A549 (cell line): ENCODE data around the gene CCDC7.

Source experiments
- BHLHE40 ChIP-seq: IDR thresholded peaks from 2 replicates; pipeline ENCODE4 v1.6.1; 2012; ENCODE audit warnings: low read depth, low read length, inconsistent platforms
- CEBPB ChIP-seq, 2 experiments: fragments of >200 bp in 1 of 2; sonication (Bioruptor Twin) in 1 of 2; formaldehyde crosslinking in 1 of 2; IDR thresholded peaks; 2 replicates each; pipeline ENCODE4 v1.6.1; 2012 to 2016
- CTCF ChIP-seq: fragments of >200 bp; sonication (Bioruptor Twin); formaldehyde crosslinking; IDR thresholded peaks from 3 replicates; pipeline ENCODE4 v1.5.1; 2016
- EP300 ChIP-seq, 2 experiments: fragments of >200 bp; sonication (Bioruptor Twin); formaldehyde crosslinking; IDR thresholded peaks; 2 replicates in 1 of 2; 3 replicates in 1 of 2; pipeline ENCODE4 v1.6.1; 2016 to 2017
- KDM1A ChIP-seq: fragments of 200-600 bp; sonication (generic); IDR thresholded peaks from 2 replicates; pipeline ENCODE4 v1.6.1; 2016; ENCODE audit warnings: low read depth, mild to moderate bottlenecking
- KDM5A ChIP-seq: fragments of 200-600 bp; sonication (generic); IDR thresholded peaks from 2 replicates; pipeline ENCODE4 v1.6.1; 2016; ENCODE audit warnings: antibody characterized with exemption, mild to moderate bottlenecking
- MAX ChIP-seq: IDR thresholded peaks from 2 replicates; pipeline ENCODE4 v1.6.1; 2012
- MAZ ChIP-seq: fragments of 150-350 bp; IDR thresholded peaks from 2 replicates; pipeline ENCODE4 v1.6.1; 2014; ENCODE audit warnings: antibody characterized with exemption, low read depth, low read length, borderline replicate concordance
- PBX3 ChIP-seq: IDR thresholded peaks from 2 replicates; pipeline ENCODE4 v1.6.1; 2012
- POLR2A ChIP-seq: IDR thresholded peaks from 2 replicates; pipeline ENCODE4 v1.6.1; 2012; ENCODE audit warnings: mild to moderate bottlenecking, low read length
- RAD21 ChIP-seq, 2 experiments: fragments of >200 bp in 1 of 2; sonication (Bioruptor Twin) in 1 of 2; formaldehyde crosslinking in 1 of 2; IDR thresholded peaks in 1 of 2; conservative IDR thresholded peaks in 1 of 2; 2 replicates in 1 of 2; 3 replicates in 1 of 2; pipeline ENCODE4 v1.6.1; 2012 to 2018; ENCODE audit warnings: inconsistent platforms in 1 of 2
- RCOR1 ChIP-seq: fragments of 150-350 bp; IDR thresholded peaks from 2 replicates; pipeline ENCODE4 v1.6.1; 2014; ENCODE audit warnings: antibody characterized with exemption, low read length, low read depth
- SMC3 ChIP-seq: fragments of >200 bp; sonication (Bioruptor Twin); formaldehyde crosslinking; IDR thresholded peaks from 3 replicates; pipeline ENCODE4 v1.6.1; 2018; ENCODE audit warnings: inconsistent platforms
- ZFP36 ChIP-seq: fragments of 450-650 bp; IDR thresholded peaks from 2 replicates; pipeline ENCODE4 v1.6.1; 2014; ENCODE audit warnings: borderline replicate concordance; ENCODE audit not compliant: partially characterized antibody

GRCh38 chr10:32461203-32461602 is 15.3 kb downstream of the CCDC7 start:
- TF ChIP-seq POLR2A (no peak), CTCF (no peak), EP300 (IDR thresholded peaks at IDR 0.05) (no peak), RCOR1 (no peak), CEBPB (IDR thresholded peaks at IDR 0.05) (no peak), RAD21 (conservative IDR thresholded peaks at IDR 0.05 in 1 of 2, IDR thresholded peaks at IDR 0.05 in 1 of 2) (no peak), MAZ (no peak), KDM1A (no peak), SMC3 (no peak), BHLHE40 (no peak), PBX3 (no peak), ZFP36 (no peak), MAX (no peak), KDM5A (no peak)
